ENCODE results near the gene RMND1.
"Not testable (repeated sequence)": the region's sequence is repeated elsewhere in the genome, so short reads cannot be mapped to it uniquely, and the experiment has no call there.

Gene RMND1

DNA sequence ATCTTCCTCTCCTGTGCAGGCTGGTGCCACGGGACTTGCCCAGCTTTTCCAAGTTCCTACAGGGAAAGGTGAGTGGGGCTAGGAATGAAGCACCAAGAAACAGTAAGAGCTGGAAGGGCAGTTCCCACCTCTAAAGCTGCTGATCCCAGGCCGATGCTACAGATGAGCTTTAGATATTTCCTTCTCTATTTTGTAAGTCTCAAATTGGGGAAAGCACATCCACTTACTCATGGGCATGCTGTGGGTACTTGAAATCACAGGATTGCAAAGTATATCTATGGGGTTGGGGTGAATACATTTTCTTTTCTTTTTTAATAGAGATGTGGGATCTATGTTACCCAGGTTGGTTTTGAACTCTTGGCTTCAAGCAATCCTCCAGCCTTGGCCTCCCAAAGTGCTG lies 63.7 kb downstream of the RMND1 start:
- no peak overlapping the region for H3K4me3 ChIP-seq (ENCODE audit: low read depth, low read length)

DNA sequence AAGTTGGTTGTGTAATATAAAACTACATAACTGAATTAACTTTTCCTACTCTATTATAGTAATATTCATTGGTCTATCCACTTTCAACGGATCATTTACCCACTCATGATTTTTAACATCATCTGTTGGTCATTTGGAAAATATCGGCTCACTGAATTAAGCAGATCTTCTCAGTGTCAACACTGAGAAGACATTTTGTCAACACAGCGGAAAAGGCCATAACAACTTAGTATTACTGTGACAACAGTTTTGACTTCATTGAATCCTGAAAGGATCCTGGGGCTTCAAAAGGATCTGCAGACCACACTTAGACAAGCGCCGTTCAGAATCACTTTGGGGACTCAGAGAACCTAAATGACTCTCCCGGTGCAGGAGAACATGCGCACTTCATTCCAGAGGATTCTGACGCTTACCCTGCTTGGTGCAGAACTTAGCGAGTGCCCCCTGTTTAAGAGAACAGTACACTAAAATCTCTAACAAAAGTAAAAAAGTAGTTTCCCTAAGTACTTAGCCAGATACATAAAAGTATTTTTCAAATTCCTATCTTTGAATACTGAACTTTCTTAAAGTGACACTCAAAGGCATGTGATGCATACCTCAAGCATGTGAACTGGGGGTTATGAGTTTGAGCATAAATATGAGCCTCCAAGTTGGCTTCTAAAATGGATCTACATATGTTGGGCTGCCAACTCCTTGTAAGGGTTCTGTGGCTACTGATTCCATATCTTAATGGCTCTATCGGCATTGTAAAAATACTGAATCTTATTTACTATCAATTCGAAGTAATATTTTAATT lies 64.6 kb downstream of the RMND1 start:
- H3K4me3 ChIP-seq (ENCODE audit: low read depth, low read length): no peak overlapping the region

DNA sequence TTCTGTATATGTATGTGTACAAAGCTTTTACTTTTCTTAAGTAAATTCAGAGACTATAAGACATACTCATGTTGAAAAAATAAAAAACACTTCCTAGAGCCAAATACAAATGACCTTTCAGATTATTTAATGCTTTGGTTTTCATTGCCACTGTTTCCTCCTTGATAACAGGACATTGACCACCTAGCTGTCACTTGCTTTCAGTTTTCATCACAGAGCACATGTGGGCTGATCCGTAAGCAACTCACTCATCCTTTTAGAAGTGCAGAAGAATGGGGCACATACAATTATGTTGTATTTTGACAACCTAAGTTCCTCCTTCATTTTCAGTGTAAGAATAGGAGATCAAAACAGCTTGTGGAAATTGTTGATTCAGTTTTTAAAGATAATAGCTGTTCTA lies 66.7 kb downstream of the RMND1 start:
- no peak overlapping the region for H3K4me3 ChIP-seq (ENCODE audit: low read depth, low read length)

GRCh38 chr6:151384151-151384550 lies 67.8 kb downstream of the RMND1 start:
- no peak overlapping the region for H3K4me3 ChIP-seq (ENCODE audit: low read depth, low read length)

DNA sequence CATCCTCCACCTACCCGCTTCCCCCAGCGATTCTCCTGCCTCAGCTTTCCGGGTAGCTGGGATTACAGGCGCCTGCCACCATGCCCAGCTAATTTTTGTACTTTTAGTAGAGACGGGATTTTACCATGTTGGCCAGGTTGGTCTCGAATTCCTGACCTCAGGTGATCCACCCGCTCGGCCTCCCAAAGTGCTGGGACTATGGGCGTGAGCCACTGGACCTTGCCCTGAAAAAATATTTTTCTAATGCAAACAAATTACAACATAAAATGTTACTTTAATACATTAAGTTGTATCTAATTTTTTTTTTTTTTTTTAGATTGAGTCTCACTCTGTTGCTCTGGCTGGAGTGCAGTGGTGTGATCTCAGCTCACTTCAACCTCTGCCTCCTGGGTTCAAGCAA lies 69.3 kb downstream of the RMND1 start:
- not testable (repeated sequence) for H3K4me3 ChIP-seq (ENCODE audit: low read depth, low read length)

GRCh38 chr6:151381722-151382121 lies 70.2 kb downstream of the RMND1 start:
- H3K4me3 ChIP-seq (ENCODE audit: low read depth, low read length): no peak overlapping the region

- H3K4me3 ChIP-seq (ENCODE audit: low read depth, low read length): no peak overlapping the region
Measured at GRCh38 chr6:151380848-151381205, 71.1 kb downstream of the RMND1 start.

DNA sequence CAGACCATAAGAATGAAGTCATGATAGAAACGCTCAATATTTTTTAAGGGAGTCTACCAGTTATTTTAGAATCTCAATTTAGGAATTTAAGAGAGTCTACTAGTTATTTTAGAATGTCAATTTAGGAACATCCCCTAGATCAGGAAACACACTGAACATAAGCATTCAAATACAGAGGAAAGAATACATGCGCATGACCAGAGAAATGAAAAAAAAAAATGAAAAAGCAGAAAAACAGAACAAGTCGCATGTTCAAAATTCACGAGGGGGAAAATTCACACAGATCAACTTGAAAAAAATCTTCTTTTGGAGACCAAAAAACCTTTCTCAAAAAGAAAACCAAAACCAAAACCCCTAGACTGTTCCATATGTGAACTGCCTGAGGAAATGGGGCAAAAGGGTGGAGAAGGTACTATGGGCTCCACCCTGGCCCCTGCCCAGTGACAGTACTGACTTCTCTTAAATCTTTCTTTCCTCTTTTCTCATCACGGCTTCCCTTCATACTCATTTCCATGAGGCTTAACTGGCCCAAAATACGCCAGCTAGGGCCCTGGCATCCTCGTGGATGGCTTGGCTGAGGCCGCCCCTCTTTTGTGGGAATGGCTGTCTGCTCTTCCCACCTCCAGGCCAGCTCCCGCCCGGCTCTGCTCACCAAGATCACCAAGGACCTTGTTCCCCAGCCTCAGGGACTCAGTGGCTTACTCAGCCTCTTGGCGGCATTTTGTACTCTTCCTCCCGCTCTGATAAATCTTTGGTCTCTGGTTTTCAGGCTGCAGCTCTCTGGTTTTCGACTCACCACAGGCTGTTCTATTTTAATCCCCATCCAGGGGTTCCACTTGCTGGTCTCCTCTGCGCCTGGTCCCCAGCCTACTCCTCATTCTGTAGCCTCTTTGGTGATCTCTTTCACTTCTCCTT lies 71.7 kb downstream of the RMND1 start:
- no peak overlapping the region for H3K4me3 ChIP-seq (ENCODE audit: low read depth, low read length)

GRCh38 chr6:151377095-151377494 lies 74.8 kb downstream of the RMND1 start:
- no peak overlapping the region for H3K4me3 ChIP-seq (ENCODE audit: low read depth, low read length)

DNA sequence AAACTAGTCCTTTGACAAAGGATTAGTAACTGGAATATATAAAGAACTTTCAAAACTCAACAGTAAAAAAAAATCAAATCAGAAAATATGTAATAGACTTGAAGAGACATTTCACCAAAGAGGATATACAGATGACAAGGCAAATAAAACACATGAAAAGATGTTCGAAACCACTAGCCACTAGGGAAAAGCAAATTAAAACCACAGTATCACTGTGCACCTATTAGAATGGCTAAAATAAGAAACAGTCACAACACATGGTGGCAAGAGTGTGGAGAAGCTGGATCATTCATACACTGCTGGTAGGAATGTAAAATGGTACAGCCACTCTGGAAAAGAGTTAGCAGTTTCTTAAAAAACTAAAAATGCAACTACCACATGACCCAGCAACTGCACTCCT lies 75.5 kb downstream of the RMND1 start:
- no peak overlapping the region for H3K4me3 ChIP-seq (ENCODE audit: low read depth, low read length)

DNA sequence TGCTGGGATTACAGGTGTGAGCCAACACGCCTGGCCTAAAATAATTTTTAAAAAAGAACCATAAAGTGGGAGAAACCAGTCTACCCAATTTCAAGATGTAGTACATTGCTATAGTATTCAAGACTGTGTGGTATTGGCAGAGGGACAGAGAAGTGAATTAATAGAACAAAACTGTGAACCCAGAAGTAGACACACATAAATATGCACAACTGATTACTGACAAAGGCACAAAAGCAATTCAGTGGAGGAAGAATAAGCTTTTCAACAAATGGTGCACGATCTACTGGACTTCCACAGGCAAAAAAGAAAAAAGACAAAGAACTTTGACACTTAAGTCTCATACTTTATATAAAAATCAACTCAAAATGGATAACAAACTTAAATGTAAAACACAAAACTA lies 76.1 kb downstream of the RMND1 start:
- H3K4me3 ChIP-seq (ENCODE audit: low read depth, low read length): no peak overlapping the region

GRCh38 chr6:151374036-151374683 lies 77.8 kb downstream of the RMND1 start:
- H3K4me3 ChIP-seq (ENCODE audit: low read depth, low read length): no peak overlapping the region

- H3K4me3 ChIP-seq (ENCODE audit: low read depth, low read length): no peak overlapping the region
Measured at GRCh38 chr6:151372164-151372563, 79.8 kb downstream of the RMND1 start.

- H3K4me3 ChIP-seq (ENCODE audit: low read depth, low read length): no peak overlapping the region
Measured at GRCh38 chr6:151370509-151371078, 81.3 kb downstream of the RMND1 start.

GRCh38 chr6:151365233-151365632 lies 86.7 kb downstream of the RMND1 start:
- H3K4me3 ChIP-seq (ENCODE audit: low read depth, low read length): no peak overlapping the region

GRCh38 chr6:151359486-151359885 lies 92.4 kb downstream of the RMND1 start:
- no peak overlapping the region for H3K4me3 ChIP-seq (ENCODE audit: low read depth, low read length)

- no peak overlapping the region for H3K4me3 ChIP-seq (ENCODE audit: low read depth, low read length)
Measured at GRCh38 chr6:151358475-151358874, 93.5 kb downstream of the RMND1 start.

DNA sequence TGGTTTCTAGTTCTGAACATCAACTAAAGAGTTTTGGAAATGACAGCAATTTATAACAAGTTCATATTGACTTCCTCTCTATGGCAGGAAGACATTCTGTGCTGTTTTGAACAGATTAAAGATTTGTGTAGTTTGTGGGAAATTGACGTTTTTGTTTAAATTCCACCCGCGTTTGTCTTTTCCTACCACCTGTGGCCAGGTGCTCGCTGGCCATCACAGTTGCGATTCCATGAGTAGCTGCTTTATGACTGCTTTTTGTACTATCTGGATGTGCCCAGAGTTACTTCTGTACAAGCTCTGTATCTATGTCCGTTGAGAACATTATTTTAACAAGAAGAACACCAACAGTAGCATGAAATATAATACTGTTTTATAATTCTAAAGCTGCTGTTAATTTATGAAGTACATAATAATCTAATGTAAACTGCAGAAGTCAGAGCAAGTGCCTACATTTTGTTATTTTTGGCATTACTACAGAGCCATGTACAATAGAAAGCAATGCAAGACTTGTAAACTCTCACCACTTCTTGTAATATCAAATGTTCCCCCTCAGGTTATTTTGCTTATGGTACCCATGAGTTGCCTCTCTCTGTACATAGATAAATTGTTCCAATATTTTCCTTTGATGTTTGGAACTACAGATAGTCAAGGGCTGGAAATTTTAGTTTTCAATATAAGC lies 94.0 kb downstream of the RMND1 start:
- H3K4me3 ChIP-seq (ENCODE audit: low read depth, low read length): no peak overlapping the region

DNA sequence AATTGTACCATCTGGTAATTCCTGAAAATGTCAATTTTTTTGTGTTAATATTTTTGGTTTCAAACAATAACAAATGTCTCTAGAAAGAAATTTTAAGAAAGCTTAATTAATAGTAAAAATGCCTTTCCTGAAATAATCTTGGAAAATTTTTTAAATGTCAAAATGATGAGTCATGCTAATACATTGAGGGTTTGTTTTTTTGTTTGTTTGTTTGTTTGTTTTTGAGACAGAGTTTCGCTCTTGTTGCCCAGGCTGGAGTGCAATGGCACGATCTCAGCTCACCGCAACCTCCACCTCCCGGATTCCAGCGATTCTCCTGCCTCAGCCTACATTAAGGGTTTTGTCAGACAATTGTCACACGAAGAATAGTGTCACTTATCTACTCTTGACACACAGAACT lies 94.9 kb downstream of the RMND1 start:
- not testable (repeated sequence) for H3K4me3 ChIP-seq (ENCODE audit: low read depth, low read length)
